ENCODE results near the gene CLPTM1L. TPM values are rescaled to one million over a fixed set of nuclear protein-coding genes. Genes with fewer than 3 reads are reported as not detected.

Gene CLPTM1L
- total RNA-seq, 2 donors from 2014 or later, result 93.1 to 102 TPM

GRCh38 chr5:1274471-1274870 lies 70.4 kb downstream of the CLPTM1L start:
- intact Hi-C loops (cut with DNase I, micrococcal nuclease), result no loop called here
- DNase-seq (no peak), ATAC-seq (no peak)

- DNase-seq (no peak), ATAC-seq (no peak)
- intact Hi-C loops (cut with DNase I, micrococcal nuclease), result no loop called here
Observed at GRCh38 chr5:1273745-1274144, 71.2 kb downstream of the CLPTM1L start.

- intact Hi-C loops (cut with DNase I, micrococcal nuclease), result no loop called here
Observed at GRCh38 chr5:1272201-1272600, 72.7 kb downstream of the CLPTM1L start.

GRCh38 chr5:1270933-1271914 lies 73.7 kb downstream of the CLPTM1L start:
- ATAC-seq, result no peak
- intact Hi-C loops (cut with DNase I, micrococcal nuclease), result no loop called here

More at GRCh38 chr5:1272201-1272600, 72.7 kb downstream of the CLPTM1L start:
- DNase-seq, result no peak
- ATAC-seq, result no peak

GRCh38 chr5:1270426-1270825 lies 74.5 kb downstream of the CLPTM1L start:
- ATAC-seq (no peak), DNase-seq (no peak)
- intact Hi-C loops (cut with DNase I, micrococcal nuclease), result no loop called here

More at GRCh38 chr5:1270933-1271914, 73.7 kb downstream of the CLPTM1L start:
- DNase-seq, result no peak

GRCh38 chr5:1268666-1269065 lies 76.2 kb downstream of the CLPTM1L start:
- intact Hi-C loops (cut with DNase I, micrococcal nuclease), result no loop called here
- DNase-seq (no peak), ATAC-seq (no peak)

- ATAC-seq (no peak), DNase-seq (no peak)
- intact Hi-C loops (cut with DNase I, micrococcal nuclease), result no loop called here
Observed at GRCh38 chr5:1268056-1268455, 76.8 kb downstream of the CLPTM1L start.

Small RNA genes lying within 50 kb of the gene (microRNA-seq; reads per million reads assigned to microRNA genes)
- gene MIR4457, result 0 reads per million in 2 donors

Other genes with a start within 250 kb of the CLPTM1L start
- 10 to 100 TPM; 70.4 to 88.3 TPM for gene SLC12A7, start 233.0 kb downstream of the CLPTM1L start, total RNA-seq
- 10 to 100 TPM in 1 of 2 donors, 1 to 10 TPM in 1; 5.8 to 72.5 TPM for gene SLC6A19, start 143.5 kb downstream of the CLPTM1L start, total RNA-seq
- gene SLC6A18, start 119.7 kb downstream of the CLPTM1L start, total RNA-seq, result under 1 TPM in 1 of 2 donors, not detected in 1; 0.11 TPM
- gene TERT, start 50.0 kb downstream of the CLPTM1L start, total RNA-seq, result 1 to 10 TPM; 2.3 to 5.1 TPM
- not detected for gene SLC6A3, start 100.3 kb upstream of the CLPTM1L start, total RNA-seq
- gene LPCAT1, start 178.9 kb upstream of the CLPTM1L start, total RNA-seq, result 10 to 100 TPM; 13.8 to 16.7 TPM

Data from left colon (tissue), 2 donors.